ENCODE measurements around the gene OBP2A.

The OBP2A gene

GRCh38 chr9:135577256-135577655 is 31.3 kb downstream of the OBP2A start:
- no peak for DNase-seq (ENCODE audit: low read depth)
- H3K4me3 ChIP-seq (ENCODE audit: low read depth, low read length): no peak overlapping the region
- TF ChIP-seq, protein P1, sequence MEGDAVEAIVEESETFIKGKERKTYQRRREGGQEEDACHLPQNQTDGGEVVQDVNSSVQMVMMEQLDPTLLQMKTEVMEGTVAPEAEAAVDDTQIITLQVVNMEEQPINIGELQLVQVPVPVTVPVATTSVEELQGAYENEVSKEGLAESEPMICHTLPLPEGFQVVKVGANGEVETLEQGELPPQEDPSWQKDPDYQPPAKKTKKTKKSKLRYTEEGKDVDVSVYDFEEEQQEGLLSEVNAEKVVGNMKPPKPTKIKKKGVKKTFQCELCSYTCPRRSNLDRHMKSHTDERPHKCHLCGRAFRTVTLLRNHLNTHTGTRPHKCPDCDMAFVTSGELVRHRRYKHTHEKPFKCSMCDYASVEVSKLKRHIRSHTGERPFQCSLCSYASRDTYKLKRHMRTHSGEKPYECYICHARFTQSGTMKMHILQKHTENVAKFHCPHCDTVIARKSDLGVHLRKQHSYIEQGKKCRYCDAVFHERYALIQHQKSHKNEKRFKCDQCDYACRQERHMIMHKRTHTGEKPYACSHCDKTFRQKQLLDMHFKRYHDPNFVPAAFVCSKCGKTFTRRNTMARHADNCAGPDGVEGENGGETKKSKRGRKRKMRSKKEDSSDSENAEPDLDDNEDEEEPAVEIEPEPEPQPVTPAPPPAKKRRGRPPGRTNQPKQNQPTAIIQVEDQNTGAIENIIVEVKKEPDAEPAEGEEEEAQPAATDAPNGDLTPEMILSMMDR (conservative IDR thresholded peaks at IDR 0.05; ENCODE audit: low read depth, low read length): no peak

DNA sequence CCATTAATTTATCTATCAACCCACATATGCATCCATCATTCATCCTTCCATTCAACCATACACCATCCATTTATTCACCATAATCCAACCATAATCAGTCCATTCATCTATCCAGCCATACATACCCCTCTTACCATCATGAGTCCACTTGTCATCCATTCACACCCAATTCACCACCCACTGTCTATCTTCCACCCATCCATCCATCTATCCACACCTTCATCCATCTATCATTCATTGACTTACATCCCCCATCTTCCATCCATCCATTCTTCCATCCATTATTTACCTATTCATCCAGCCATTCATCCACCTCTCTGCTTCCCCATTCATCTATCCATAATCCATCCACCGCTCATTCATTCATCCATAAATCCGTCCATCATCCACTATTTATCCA is 33.4 kb downstream of the OBP2A start:
- TF ChIP-seq, protein P1 (conservative IDR thresholded peaks at IDR 0.05; ENCODE audit: low read depth, low read length): no peak
- no peak for DNase-seq (ENCODE audit: low read depth)
- H3K4me3 ChIP-seq (ENCODE audit: low read depth, low read length): no peak overlapping the region

DNA sequence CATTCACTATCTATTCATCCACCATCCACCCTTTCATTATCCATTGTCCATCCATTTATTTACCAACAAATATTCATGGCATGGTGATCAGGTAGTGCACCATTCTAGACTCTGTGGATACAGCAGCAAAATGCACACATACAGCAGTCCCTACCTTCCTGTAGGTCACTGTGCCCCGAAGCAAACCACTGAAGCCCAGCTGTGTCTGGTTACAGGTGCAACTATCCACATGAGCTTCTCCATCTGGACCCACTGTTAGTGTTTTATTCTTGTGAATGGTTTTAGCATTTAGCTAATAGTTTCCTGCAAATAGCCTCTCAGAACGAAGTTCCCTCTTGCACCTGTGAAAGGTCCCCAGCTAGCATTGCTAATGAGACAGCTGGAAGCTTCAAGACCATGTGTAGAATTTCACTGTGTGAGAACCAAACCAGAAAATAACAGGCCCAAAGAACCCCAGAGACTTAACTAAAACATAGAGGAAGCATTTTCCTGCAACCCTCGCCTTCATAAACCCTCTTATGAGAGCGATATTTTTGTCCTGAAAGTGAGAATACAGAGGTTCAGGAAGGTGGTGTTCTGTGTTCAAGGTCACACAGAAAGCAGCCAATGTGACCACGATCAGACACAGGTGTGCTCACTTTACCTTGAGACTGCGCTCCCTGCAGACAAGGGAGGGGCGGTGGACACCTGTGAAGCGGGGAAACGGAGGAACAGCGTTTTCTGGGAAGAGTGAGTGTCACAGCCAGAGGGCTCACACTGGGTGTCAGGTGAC is 34.1 kb downstream of the OBP2A start:
- no peak overlapping the region for H3K4me3 ChIP-seq (ENCODE audit: low read depth, low read length)
- DNase-seq (ENCODE audit: low read depth): no peak
- TF ChIP-seq, protein P1 (conservative IDR thresholded peaks at IDR 0.05; ENCODE audit: low read depth, low read length): no peak

DNA sequence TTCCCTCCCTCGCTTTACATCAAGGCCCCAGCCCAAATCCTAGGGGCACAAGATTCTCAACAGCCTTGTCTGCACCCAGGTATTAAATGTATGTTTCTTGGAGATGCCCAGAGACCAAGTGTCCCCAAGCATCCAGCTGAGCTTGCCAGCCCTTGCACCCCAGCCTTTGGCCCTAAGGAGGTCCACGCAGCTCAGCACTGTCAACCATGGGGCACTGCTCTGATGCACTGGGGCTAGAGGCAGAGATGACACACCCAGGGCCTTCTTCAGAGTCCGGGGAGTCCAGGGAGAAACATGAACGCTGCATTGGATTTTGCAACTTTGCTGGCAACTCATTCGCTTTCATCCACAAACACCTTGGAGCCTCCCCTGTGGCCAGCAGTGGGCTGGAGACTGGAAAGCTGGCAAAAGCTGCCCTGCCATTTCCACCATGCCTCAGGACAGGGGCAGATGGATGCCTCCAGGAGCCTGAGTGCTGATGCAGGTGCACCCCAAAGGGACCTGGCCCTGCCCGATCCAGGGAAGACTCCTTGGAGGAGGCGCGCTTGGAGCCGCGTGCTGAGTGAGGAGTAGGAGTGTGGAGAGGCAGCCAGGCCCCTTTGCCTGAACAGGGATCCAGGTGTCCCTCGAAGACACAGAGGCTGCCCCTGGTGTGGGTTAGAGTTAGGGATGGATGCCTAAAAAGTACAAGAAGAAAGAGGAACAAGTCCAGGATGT is 34.9 kb downstream of the OBP2A start:
- H3K4me3 ChIP-seq (ENCODE audit: low read depth, low read length): no peak overlapping the region
- no peak for DNase-seq (ENCODE audit: low read depth)
- TF ChIP-seq, protein P1 (conservative IDR thresholded peaks at IDR 0.05; ENCODE audit: low read depth, low read length): no peak

DNA sequence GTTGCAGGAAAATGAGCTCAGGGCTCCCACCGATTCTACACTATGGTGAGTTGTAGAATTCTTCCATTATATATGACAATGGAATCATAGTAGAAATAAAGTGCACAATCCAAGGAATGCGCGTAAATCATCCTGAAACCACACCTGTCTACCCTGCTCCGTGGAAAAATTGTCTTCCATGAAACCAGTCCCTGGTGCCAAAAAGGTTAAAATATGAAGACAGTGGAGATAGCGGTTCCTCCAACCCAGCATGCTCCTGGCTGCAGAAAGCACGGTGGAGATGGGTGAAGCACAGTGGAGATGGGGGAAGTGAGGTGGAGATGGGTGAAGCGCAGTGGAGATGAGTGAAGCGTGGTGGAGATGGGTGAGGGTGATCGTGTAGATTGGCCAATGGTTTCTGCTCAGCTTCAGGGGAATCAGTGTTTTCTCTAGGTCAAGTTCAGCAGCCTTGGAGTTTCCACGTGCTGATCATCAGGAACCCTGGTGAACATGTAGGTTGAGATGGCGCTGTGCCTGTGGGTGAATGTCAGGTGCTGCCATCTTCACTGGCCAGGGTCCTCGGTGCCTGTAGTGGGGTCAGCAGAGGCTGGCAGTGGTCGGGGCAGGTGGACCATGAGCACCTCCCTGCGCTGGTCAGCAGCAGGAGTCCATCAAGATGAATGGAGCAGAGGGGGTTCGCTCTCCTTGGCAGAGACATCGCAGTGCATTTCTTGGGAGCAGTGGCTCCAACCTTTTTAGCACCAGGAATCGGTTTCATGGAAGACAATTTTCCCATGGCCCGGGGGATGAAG is 35.9 kb downstream of the OBP2A start:
- TF ChIP-seq, protein P1 (conservative IDR thresholded peaks at IDR 0.05; ENCODE audit: low read depth, low read length): no peak
- no peak for DNase-seq (ENCODE audit: low read depth)
- no peak overlapping the region for H3K4me3 ChIP-seq (ENCODE audit: low read depth, low read length)

DNA sequence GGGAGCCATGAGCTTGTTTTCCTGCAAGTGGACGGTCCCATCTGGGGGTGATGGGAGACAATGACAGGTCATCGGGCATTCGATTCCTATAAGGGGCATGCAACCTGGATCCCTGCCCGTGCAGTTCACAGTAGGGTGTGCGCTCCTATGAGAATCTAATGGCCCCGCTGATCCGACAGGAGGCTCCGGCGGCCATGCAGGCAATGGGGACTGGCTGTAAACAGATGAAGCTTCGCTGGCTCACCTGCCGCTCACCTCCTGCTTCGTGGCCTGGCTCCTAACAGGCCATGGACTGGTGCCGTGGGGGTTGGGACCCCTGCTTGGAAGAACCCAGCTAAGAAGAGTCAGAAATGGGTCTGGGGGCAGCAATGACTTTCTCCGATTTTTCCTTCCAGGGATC is 36.6 kb downstream of the OBP2A start:
- TF ChIP-seq, protein P1 (conservative IDR thresholded peaks at IDR 0.05; ENCODE audit: low read depth, low read length): no peak
- H3K4me3 ChIP-seq (ENCODE audit: low read depth, low read length): no peak overlapping the region
- no peak for DNase-seq (ENCODE audit: low read depth)
